IPS-18c (cell line): ENCODE measurements around the gene RGS3.
A peak's percentile ranks its signal among the peaks of the same experiment; 100 is the strongest.
"Not testable (repeated sequence)": the region's sequence is repeated elsewhere in the genome, so short reads cannot be mapped to it uniquely, and the experiment has no call there.

ENCODE experiments used
- H3K4me3 ChIP-seq: 2 replicates; pipeline ENCODE4 v1.7.0; 2013; ENCODE audit warnings: low read depth, mild to moderate bottlenecking, low read length, moderate library complexity; ENCODE audit not compliant: insufficient read depth
- H3K9me3 ChIP-seq: one replicate; pipeline ENCODE4 v1.6.1; 2013; ENCODE audit warnings: mild to moderate bottlenecking, low read length, moderate library complexity; ENCODE audit not compliant: control insufficient read depth, insufficient read depth

Gene RGS3

GRCh38 chr9:113463418-113464285 is at the start of gene RGS3:
Gene RGS3 (plus strand): TSS chr9:113463727. CDS start chr9:113463803, 76 bp downstream.
- H3K4me3 ChIP-seq = peak within 1 kb of the TSS; percentile 57
- H3K9me3 ChIP-seq = no peaks in the 10 kb centered on the region

DNA sequence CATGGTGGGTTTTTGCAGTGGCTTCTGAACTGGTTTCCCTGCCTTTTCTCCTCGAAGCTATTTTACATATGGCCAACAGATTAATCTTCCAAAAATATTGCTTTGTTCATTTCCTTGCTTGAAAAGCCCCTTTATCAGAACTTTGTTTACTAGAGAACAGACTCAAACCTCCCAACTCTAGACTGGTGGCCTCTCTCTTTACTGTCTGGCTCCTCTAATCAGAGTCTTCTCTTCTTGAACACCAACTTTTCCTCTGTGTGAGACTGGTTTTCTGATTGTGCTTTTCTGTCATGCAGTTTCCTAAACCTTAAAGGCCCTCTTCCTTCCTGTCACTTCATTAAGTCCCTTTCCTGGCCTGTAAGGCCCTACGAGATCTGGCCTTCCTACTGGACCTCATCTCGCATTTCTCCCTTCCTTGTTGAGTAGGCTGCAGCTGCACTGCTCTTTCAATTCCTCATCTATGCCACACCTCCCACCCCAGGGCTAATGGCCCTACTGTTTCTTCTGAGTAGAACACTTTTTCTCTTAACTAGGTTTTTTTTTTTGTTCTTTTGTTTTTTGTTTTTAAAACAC is 47.3 kb upstream of the RGS3 start:
- H3K9me3 ChIP-seq = no peaks in the 10 kb centered on the region
- H3K4me3 ChIP-seq = no peak overlapping the region

- Histone ChIP-seq H3K4me3 (no peak overlapping the region), H3K9me3 (no peaks in the 10 kb centered on the region)
Measured at GRCh38 chr9:113417370-113417769, 46.2 kb upstream of the RGS3 start.

GRCh38 chr9:113421726-113422125 is 41.8 kb upstream of the RGS3 start:
- no peaks in the 10 kb centered on the region for H3K9me3 ChIP-seq
- H3K4me3 ChIP-seq = no peak overlapping the region

GRCh38 chr9:113425072-113425471 is 38.5 kb upstream of the RGS3 start:
- no peak overlapping the region; the same call in 1 of the 2 replicates for H3K4me3 ChIP-seq
- H3K9me3 ChIP-seq = no peaks in the 10 kb centered on the region

DNA sequence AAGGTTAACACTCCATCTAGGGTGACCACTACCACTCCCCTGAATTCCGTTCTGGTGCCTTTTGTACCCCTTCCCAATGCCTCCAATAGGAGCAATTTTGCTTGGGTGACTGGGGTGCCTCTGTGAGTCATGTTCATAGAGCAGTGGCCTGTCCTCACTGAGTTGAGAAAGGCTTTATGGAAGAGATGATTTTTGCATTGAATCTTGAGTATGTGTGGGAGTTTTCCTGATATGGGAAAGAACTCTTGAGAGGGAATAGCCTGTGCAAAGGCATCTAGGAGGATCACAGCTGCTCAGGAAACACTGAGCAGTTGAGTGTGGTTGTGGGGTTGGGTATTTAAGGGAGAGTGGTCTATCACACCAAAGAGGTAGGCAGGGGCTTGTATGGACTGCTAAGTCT is 36.8 kb upstream of the RGS3 start:
- no peak overlapping the region for H3K4me3 ChIP-seq
- no peaks in the 10 kb centered on the region for H3K9me3 ChIP-seq

DNA sequence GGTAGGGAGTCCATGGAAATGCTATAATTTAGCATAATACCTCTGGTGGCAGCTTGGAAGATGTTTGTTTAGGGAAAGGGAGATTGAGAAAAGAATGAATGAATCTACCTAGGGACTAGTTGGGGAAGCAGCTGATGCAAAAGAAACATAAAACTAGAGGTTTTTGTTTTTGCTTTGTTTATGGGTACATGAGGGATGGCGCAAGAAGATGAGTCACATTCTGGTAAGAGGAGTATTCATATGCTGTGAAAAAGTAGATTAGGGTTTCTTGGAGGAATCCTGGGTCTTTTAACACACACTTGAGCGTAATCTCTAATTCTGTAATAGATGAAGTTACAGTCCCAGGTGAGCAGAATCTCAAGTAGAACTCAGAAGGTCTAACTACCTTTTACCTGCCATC is 35.9 kb upstream of the RGS3 start:
- Histone ChIP-seq H3K4me3 (no peak overlapping the region), H3K9me3 (no peaks in the 10 kb centered on the region)

DNA sequence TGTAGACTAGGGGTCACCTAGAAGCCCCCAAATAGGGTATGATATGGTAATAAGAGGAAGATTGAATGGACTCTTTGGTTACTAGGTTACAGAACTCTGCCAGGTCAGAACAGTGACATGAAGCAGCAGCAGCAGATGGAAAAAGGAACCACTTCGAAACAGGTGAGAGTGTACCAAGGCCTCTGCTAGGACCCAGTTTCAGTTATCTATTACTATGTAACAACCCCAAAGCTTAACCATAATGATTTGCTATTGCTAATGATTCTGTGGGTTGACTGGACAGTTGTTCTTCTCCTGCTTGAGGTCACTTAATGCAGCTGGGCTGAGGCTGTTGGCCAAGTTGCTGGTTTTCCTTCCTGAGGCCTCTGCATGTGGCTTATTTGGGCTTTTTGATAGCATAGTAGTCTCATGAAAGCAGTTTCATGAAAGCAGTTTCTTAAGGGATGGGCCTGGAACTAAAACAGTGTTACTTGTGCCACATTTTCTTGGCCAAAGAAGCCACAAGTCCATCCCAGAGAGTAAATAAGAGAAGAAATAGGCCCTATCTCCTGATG is 35.4 kb upstream of the RGS3 start:
- Histone ChIP-seq H3K4me3 (no peak overlapping the region), H3K9me3 (no peaks in the 10 kb centered on the region)

- Histone ChIP-seq H3K4me3 (no peak overlapping the region), H3K9me3 (no peaks in the 10 kb centered on the region)
Measured at GRCh38 chr9:113431191-113431590, 32.3 kb upstream of the RGS3 start.

- H3K4me3 ChIP-seq = no peak overlapping the region
- no peaks in the 10 kb centered on the region for H3K9me3 ChIP-seq
Measured at GRCh38 chr9:113436728-113437515, 26.6 kb upstream of the RGS3 start.

- not testable (repeated sequence) for H3K9me3 ChIP-seq, H3K4me3 ChIP-seq
Measured at GRCh38 chr9:113437716-113438115, 25.8 kb upstream of the RGS3 start.

- Histone ChIP-seq H3K9me3 (no peaks in the 10 kb centered on the region), H3K4me3 (no peak overlapping the region)
Measured at GRCh38 chr9:113444736-113445135, 18.8 kb upstream of the RGS3 start.

- no peak overlapping the region for H3K4me3 ChIP-seq
- no peaks in the 10 kb centered on the region for H3K9me3 ChIP-seq
Measured at GRCh38 chr9:113446323-113446740, 17.2 kb upstream of the RGS3 start.

DNA sequence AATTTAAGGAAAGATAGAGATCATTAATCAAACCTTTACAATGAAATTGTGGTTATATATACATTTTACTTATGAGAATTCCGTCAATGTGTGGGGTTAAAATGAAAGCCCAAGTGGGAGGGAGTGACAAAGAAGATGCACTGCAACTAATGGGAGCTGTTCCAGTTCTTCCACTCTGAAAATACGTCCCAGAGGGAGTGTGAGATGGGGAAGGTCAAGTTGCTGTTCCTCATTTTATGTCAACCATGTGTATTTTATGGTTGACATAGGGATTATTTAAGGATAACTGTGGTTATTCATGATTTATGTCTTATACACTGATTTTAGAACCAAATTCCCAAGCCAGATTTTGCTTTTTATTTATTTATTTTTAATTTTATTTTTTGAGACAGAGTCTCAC is 14.2 kb upstream of the RGS3 start:
- Histone ChIP-seq H3K4me3 (no peak overlapping the region), H3K9me3 (no peaks in the 10 kb centered on the region)

- no peak overlapping the region for H3K4me3 ChIP-seq
- H3K9me3 ChIP-seq = no peaks in the 10 kb centered on the region
Measured at GRCh38 chr9:113452113-113452605, 11.4 kb upstream of the RGS3 start.

GRCh38 chr9:113454914-113455761 is 8.4 kb upstream of the RGS3 start:
- H3K4me3 ChIP-seq = no peak overlapping the region

DNA sequence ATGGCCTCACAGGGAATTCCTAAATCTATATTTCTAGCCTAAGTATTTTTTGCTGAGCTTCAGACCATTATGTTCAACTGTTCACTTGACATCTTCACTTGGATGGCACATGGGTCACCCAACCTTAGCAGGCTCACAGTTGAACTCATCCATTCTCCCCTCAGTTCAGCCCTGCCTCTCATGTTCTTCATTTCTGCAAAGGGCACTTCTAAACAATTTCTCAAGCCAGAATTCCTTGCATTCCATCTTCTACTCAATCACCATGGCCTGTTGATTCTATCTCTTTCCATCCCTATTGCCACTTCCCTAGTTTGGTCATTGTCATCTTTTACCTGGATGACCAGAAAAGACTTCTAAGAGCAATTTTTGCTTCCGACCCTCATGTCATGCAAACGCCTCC is 7.3 kb upstream of the RGS3 start:
- no peak overlapping the region for H3K4me3 ChIP-seq

More at GRCh38 chr9:113454914-113455761, 8.4 kb upstream of the RGS3 start:
- no peaks in the 10 kb centered on the region for H3K9me3 ChIP-seq

More for the DNA sequence above, 7.3 kb upstream of the RGS3 start:
- H3K9me3 ChIP-seq = no peaks in the 10 kb centered on the region
